Astrocyte of the cerebellum (primary cell): Measurements from ENCODE around the gene NCAPD2.
A peak's percentile ranks its signal among the peaks of the same experiment; 100 is the strongest.
"Not testable (repeated sequence)": the region's sequence is repeated elsewhere in the genome, so short reads cannot be mapped to it uniquely, and the experiment has no call there.

ENCODE experiments used
- DNase-seq: peaks from one replicate; pipeline ENCODE4 v3.0.0-alpha.2; 2011; ENCODE audit warnings: low read depth
- H3K4me3 ChIP-seq: 2 replicates; pipeline ENCODE4 v1.5.1; 2011; ENCODE audit warnings: mild to moderate bottlenecking, low read depth, low read length, moderate library complexity
- in situ Hi-C: cut with HindIII; loops from 2 replicates; pipeline ENCODE4 v1.10.0; 2017; ENCODE audit warnings: low sequenced_read_pairs
- TF ChIP-seq, protein P1 (sequence below): IDR thresholded peaks from 2 replicates; pipeline ENCODE4 v1.5.1; 2012; ENCODE audit warnings: low read length, low read depth, moderate library complexity, mild to moderate bottlenecking; ENCODE audit errors: missing control alignments

Gene NCAPD2

DNA sequence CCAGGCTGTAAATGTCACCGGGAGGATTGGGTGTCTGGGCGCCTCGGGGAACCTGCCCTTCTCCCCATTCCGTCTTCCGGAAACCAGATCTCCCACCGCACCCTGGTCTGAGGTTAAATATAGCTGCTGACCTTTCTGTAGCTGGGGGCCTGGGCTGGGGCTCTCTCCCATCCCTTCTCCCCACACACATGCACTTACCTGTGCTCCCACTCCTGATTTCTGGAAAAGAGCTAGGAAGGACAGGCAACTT, 41.7 kb downstream of the NCAPD2 start:
- TF ChIP-seq, protein P1, sequence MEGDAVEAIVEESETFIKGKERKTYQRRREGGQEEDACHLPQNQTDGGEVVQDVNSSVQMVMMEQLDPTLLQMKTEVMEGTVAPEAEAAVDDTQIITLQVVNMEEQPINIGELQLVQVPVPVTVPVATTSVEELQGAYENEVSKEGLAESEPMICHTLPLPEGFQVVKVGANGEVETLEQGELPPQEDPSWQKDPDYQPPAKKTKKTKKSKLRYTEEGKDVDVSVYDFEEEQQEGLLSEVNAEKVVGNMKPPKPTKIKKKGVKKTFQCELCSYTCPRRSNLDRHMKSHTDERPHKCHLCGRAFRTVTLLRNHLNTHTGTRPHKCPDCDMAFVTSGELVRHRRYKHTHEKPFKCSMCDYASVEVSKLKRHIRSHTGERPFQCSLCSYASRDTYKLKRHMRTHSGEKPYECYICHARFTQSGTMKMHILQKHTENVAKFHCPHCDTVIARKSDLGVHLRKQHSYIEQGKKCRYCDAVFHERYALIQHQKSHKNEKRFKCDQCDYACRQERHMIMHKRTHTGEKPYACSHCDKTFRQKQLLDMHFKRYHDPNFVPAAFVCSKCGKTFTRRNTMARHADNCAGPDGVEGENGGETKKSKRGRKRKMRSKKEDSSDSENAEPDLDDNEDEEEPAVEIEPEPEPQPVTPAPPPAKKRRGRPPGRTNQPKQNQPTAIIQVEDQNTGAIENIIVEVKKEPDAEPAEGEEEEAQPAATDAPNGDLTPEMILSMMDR = no peak
- peak overlapping the region; percentile 100 for H3K4me3 ChIP-seq
- in situ Hi-C loops = no loop called here
- DNase-seq = no peak

GRCh38 chr12:6535960-6536847, 42.3 kb downstream of the NCAPD2 start:
- in situ Hi-C loops = no loop called here
- DNase-seq = no peak
- TF ChIP-seq, protein P1 = no peak
- peak overlapping the region; percentile 100 for H3K4me3 ChIP-seq

- no peak for DNase-seq
Measured at GRCh38 chr12:6536894-6537579, 43.1 kb downstream of the NCAPD2 start.

GRCh38 chr12:6537580-6538419, 43.9 kb downstream of the NCAPD2 start:
- TF ChIP-seq, protein P1 = peak; percentile 72
- in situ Hi-C loops, H3K4me3 ChIP-seq: not testable (repeated sequence)
- peak; percentile 78 for DNase-seq

More at GRCh38 chr12:6536894-6537579, 43.1 kb downstream of the NCAPD2 start:
- TF ChIP-seq, protein P1 = no peak
- in situ Hi-C loops = no loop called here
- no peak overlapping the region for H3K4me3 ChIP-seq

GRCh38 chr12:6538420-6539313, 44.8 kb downstream of the NCAPD2 start:
- in situ Hi-C loops = no loop called here
- no peak overlapping the region for H3K4me3 ChIP-seq
- TF ChIP-seq, protein P1 = no peak
- no peak for DNase-seq
